Cortex of kidney (tissue), 1 donor: ENCODE measurements around the gene ARPC5.

Experiments used
- DNase-seq: peaks from one replicate; lab custom pipeline; 2025; lab: John Stamatoyannopoulos, UW

ARPC5 gene

GRCh38 chr1:183586455-183586854 lies 49.1 kb downstream of the ARPC5 start:
- DNase-seq: no peak

- DNase-seq: no peak
Measured at GRCh38 chr1:183585038-183585437, 50.5 kb downstream of the ARPC5 start.

- no peak for DNase-seq
Measured at GRCh38 chr1:183584147-183584546, 51.4 kb downstream of the ARPC5 start.

GRCh38 chr1:183583466-183583865 lies 52.1 kb downstream of the ARPC5 start:
- DNase-seq: no peak

GRCh38 chr1:183582021-183582713 lies 53.4 kb downstream of the ARPC5 start:
- DNase-seq: no peak

- no peak for DNase-seq
Measured at GRCh38 chr1:183580281-183580682, 55.3 kb downstream of the ARPC5 start.

- DNase-seq: no peak
Measured at GRCh38 chr1:183578856-183579255, 56.7 kb downstream of the ARPC5 start.

- no peak for DNase-seq
Measured at GRCh38 chr1:183577897-183578465, 57.6 kb downstream of the ARPC5 start.

- DNase-seq: no peak
Measured at GRCh38 chr1:183576537-183576936, 59.0 kb downstream of the ARPC5 start.

GRCh38 chr1:183575606-183576005 lies 60.0 kb downstream of the ARPC5 start:
- no peak for DNase-seq

- no peak for DNase-seq
Measured at GRCh38 chr1:183572721-183573120, 62.9 kb downstream of the ARPC5 start.

GRCh38 chr1:183571678-183572268 lies 63.8 kb downstream of the ARPC5 start:
- DNase-seq: no peak
